ENCODE measurements around the gene PARD3B. TPM values are rescaled to one million over a fixed set of nuclear protein-coding genes. Genes with fewer than 3 reads are reported as not detected.

Gene PARD3B
- total and polyA plus RNA-seq, 3 donors from 2014 or later: 14.6 to 36.8 (median 29.6) TPM

- no peak for DNase-seq
- Histone ChIP-seq H3K27me3 (no peaks in the 10 kb centered on the region), H3K27ac (no peak overlapping the region), H3K36me3 (ENCODE audit: low read depth, missing control alignments) (no peaks in the 10 kb centered on the region), H3K9me3 (no peaks in the 10 kb centered on the region), H3K4me3 (no peak overlapping the region), H3K4me1 (no peaks in the 10 kb centered on the region)
- TF ChIP-seq POLR2A (IDR thresholded peaks at IDR 0.05) (no peak), CTCF (IDR thresholded peaks at IDR 0.05) (no peak)
- intact Hi-C loops (cut with DNase I; ENCODE audit: low total_unique reads): no loop called here
Measured at GRCh38 chr2:205527801-205528200, 982.5 kb downstream of the PARD3B start.

DNA sequence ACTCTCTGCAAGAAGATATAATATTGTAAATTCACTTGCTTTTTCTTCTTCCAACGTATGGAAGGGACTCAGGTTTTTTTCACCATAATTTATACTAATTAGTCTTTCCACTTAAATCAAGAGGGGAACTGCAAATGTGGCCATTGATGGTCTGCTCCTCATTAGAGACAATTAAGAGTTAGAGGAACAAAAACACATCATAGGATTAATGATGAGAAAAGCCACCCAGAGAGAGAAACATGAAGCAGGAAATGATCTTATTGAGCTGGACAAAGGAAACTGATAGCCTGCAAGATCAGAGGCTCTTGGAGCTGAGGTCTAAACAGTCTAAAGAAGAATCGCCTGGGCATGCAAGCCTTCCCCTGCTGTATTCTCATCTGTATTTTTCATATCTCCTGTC, 985.8 kb downstream of the PARD3B start:
- intact Hi-C loops (cut with DNase I; ENCODE audit: low total_unique reads): no loop called here
- Histone ChIP-seq H3K27me3 (no peaks in the 10 kb centered on the region), H3K27ac (no peak overlapping the region), H3K4me1 (no peaks in the 10 kb centered on the region), H3K36me3 (ENCODE audit: low read depth, missing control alignments) (no peaks in the 10 kb centered on the region), H3K9me3 (no peaks in the 10 kb centered on the region), H3K4me3 (no peak overlapping the region)
- 70 to 78% methylated on average over 2 of the region's 2 CpGs for WGBS, 2 donors
- no peak for DNase-seq
- TF ChIP-seq CTCF (IDR thresholded peaks at IDR 0.05) (no peak), POLR2A (IDR thresholded peaks at IDR 0.05) (no peak)

- H3K36me3 ChIP-seq (ENCODE audit: low read depth, missing control alignments): no peaks in the 10 kb centered on the region
- H3K27me3 ChIP-seq: no peaks in the 10 kb centered on the region
- no peak for DNase-seq
- WGBS, 2 donors: 92% methylated on average over 9 of the region's 9 CpGs
- H3K27ac ChIP-seq: no peak overlapping the region
- H3K4me3 ChIP-seq: no peak overlapping the region
- no peaks in the 10 kb centered on the region for H3K9me3 ChIP-seq
- no peaks in the 10 kb centered on the region for H3K4me1 ChIP-seq
- TF ChIP-seq CTCF (IDR thresholded peaks at IDR 0.05) (no peak), POLR2A (IDR thresholded peaks at IDR 0.05) (no peak)
- intact Hi-C loops (cut with DNase I; ENCODE audit: low total_unique reads): no loop called here
Measured at GRCh38 chr2:205531489-205532148, 986.3 kb downstream of the PARD3B start.

- 90 to 94% methylated on average over 3 of the region's 3 CpGs for WGBS, 2 donors
- Histone ChIP-seq H3K27me3 (no peaks in the 10 kb centered on the region), H3K4me1 (no peaks in the 10 kb centered on the region), H3K9me3 (no peaks in the 10 kb centered on the region), H3K27ac (no peak overlapping the region), H3K4me3 (no peak overlapping the region), H3K36me3 (ENCODE audit: low read depth, missing control alignments) (no peaks in the 10 kb centered on the region)
- intact Hi-C loops (cut with DNase I; ENCODE audit: low total_unique reads): no loop called here
- DNase-seq: no peak
- TF ChIP-seq POLR2A (IDR thresholded peaks at IDR 0.05): no peak
- TF ChIP-seq CTCF (IDR thresholded peaks at IDR 0.05): no peak
Measured at GRCh38 chr2:205535001-205535400, 989.7 kb downstream of the PARD3B start.

- Histone ChIP-seq H3K36me3 (ENCODE audit: low read depth, missing control alignments) (no peaks in the 10 kb centered on the region), H3K27ac (no peak overlapping the region), H3K4me3 (no peak overlapping the region), H3K27me3 (no peaks in the 10 kb centered on the region), H3K4me1 (peaks cover 4% of the 10 kb centered on the region), H3K9me3 (no peaks in the 10 kb centered on the region)
- intact Hi-C loops (cut with DNase I; ENCODE audit: low total_unique reads): no loop called here
- TF ChIP-seq POLR2A (IDR thresholded peaks at IDR 0.05) (no peak), CTCF (IDR thresholded peaks at IDR 0.05) (no peak)
- DNase-seq: no peak
- 86 to 91% methylated on average over 5 of the region's 5 CpGs for WGBS, 2 donors
Measured at GRCh38 chr2:205539603-205540002, 994.3 kb downstream of the PARD3B start.
